ENCODE results near the gene MOK. TPM values are rescaled to one million over a fixed set of nuclear protein-coding genes. Genes with fewer than 3 reads are reported as not detected.

MOK gene
- total RNA-seq, 1 donor, result 40.6 TPM

DNA sequence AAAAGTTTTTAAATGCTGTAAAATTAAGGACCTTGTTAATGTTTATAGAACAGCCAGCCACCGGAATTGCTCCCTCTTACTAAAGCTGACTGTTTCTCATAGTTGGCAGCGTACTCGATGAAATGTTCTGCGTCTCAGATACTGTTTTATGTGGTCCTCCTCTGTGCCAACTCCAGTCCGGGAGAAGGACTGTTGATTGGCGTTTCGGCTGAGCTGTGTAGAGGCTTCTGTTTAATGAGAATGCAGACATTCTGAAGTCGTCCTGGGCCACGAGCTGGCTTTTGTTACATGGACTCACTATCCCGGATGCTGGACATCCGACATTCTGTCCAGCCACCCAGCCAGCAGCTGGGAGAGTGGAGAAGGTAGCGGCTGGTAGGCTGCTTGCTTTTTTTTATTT is 89.9 kb downstream of the MOK start:
- no peak overlapping the region for H3K4me3 ChIP-seq (ENCODE audit: low read depth, low read length)
- TF ChIP-seq, protein P1, sequence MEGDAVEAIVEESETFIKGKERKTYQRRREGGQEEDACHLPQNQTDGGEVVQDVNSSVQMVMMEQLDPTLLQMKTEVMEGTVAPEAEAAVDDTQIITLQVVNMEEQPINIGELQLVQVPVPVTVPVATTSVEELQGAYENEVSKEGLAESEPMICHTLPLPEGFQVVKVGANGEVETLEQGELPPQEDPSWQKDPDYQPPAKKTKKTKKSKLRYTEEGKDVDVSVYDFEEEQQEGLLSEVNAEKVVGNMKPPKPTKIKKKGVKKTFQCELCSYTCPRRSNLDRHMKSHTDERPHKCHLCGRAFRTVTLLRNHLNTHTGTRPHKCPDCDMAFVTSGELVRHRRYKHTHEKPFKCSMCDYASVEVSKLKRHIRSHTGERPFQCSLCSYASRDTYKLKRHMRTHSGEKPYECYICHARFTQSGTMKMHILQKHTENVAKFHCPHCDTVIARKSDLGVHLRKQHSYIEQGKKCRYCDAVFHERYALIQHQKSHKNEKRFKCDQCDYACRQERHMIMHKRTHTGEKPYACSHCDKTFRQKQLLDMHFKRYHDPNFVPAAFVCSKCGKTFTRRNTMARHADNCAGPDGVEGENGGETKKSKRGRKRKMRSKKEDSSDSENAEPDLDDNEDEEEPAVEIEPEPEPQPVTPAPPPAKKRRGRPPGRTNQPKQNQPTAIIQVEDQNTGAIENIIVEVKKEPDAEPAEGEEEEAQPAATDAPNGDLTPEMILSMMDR (IDR thresholded peaks at IDR 0.05; ENCODE audit: insufficient read depth, low read length), result no peak
- DNase-seq (ENCODE audit: low read depth), result peak; percentile 83

DNA sequence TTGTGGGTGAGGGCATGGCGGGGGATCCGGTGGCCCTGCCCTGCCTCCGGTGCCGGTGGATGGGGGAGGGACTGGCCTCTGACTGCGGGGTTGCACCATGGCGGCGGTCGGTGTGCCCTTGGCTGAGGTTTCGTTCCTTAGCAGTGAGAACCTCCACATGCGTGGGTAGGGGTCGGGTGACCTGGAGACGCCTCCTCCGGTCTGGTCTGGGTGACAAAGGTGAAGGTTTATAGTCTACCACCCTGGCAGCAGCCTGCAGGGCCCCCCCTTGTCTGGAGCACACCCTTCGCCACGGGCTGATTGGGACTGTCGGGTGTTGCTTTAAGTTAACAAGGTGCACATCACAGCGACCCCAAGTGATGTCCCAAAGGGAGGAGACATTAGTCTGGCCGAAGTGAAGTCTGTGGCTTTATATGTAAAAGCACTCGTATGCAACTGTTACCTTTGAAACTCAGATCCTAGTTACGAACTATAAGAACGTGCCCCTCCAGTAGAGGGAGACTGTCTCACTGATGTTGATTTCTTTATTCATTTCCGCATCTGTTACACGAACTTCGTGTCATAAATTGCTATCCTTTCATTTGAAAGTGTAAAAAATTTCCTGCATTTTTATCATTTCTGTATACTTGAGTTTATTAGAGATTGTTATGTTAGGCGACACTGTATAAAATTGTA is 90.8 kb downstream of the MOK start:
- DNase-seq (ENCODE audit: low read depth), result no peak
- no peak overlapping the region for H3K4me3 ChIP-seq (ENCODE audit: low read depth, low read length)
- TF ChIP-seq, protein P1 (IDR thresholded peaks at IDR 0.05; ENCODE audit: insufficient read depth, low read length), result peak; percentile 18

DNA sequence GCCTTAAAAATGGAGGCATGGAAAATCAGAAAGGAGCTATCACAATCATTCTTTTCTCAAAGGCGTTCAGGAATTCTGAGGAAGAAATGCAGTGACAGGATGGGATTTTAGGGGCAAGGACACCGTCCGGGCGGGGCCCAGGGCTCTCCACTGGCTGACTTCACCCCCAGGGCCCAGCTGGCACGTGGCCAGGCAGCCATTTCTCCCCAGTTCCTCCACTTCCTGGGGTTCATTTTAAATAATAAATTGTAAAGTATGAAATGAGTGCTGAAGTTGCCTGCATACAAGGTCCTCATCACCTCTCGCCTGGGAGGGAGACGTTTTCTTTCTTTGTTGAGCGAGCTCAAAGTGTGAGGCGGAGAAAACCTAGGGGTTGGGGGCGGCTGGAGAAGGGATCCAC is 91.5 kb downstream of the MOK start:
- DNase-seq (ENCODE audit: low read depth), result no peak
- no peak overlapping the region for H3K4me3 ChIP-seq (ENCODE audit: low read depth, low read length)
- TF ChIP-seq, protein P1 (IDR thresholded peaks at IDR 0.05; ENCODE audit: insufficient read depth, low read length), result no peak

DNA sequence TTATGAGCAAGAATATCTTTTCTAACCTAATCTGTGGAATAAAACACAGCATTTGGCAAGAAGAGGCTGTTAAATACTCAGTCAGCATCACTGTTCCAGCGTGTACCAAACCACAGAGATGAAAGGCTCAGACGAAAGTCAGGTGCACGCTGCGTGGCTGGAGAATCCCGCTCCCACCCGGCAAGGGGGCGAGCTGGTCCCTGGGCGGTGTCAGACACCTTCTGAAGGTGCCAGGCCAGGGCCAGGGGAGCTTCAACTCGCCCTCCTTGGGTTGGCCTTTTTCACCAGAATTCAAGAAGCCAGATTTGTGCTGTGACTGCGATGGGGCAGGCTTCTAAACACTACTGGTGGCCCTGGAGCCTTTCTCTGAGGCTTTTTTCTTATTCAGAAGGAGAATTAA is 92.1 kb downstream of the MOK start:
- TF ChIP-seq, protein P1 (IDR thresholded peaks at IDR 0.05; ENCODE audit: insufficient read depth, low read length), result no peak
- no peak overlapping the region for H3K4me3 ChIP-seq (ENCODE audit: low read depth, low read length)
- DNase-seq (ENCODE audit: low read depth), result no peak

DNA sequence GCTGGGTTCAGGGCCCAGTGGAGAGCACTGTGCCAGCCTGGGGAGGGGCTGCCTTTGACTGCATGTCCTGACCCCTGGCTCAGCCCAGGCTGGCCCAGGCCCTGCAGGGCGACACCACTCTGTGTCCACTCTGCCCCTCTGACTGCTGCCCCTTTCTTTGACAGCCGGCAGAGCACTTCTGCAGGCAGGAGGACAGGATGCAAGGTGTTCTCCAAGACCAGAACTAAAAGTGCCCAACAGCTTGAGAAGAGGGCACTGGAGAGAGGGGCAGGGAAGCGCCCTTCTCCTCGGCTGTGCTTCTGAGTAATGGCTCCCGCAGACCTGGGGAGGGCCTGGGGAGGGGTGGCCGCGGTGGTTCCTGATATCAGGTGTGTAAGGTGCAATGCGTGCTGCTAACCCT is 92.6 kb downstream of the MOK start:
- H3K4me3 ChIP-seq (ENCODE audit: low read depth, low read length), result no peak overlapping the region
- TF ChIP-seq, protein P1 (IDR thresholded peaks at IDR 0.05; ENCODE audit: insufficient read depth, low read length), result no peak
- DNase-seq (ENCODE audit: low read depth), result no peak

DNA sequence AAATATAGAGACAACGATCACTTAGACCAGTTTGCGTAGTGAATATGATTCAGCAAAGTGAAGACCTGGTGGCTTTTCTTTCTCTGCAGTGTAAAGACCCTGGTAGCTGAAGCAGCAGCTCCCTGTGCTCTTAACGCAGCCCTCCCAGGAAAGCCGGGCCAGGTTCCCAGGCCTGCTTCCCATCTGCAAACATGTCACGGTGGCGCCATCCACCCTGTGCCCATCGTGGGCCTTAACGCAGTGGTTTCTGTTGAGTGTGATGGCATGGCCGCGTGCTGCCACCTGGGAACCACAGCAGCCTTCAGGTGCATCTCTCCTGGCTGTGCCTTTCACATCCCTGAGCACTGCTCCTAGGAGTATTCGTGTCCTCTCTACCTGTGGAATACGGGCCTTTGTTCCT is 93.7 kb downstream of the MOK start:
- TF ChIP-seq, protein P1 (IDR thresholded peaks at IDR 0.05; ENCODE audit: insufficient read depth, low read length), result no peak
- no peak overlapping the region for H3K4me3 ChIP-seq (ENCODE audit: low read depth, low read length)

More for the DNA sequence above, 93.7 kb downstream of the MOK start:
- no peak for DNase-seq (ENCODE audit: low read depth)
